HFF-Myc (cell line): Measurements from ENCODE around the gene TOX3.

Experiments
- DNase-seq: peaks from one replicate; pipeline ENCODE4 v3.0.0-alpha.2; 2011; ENCODE audit warnings: low read depth; ENCODE audit errors: extremely low read depth
- H3K4me3 ChIP-seq: replicated peaks from 2 replicates; pipeline ENCODE4 v1.5.1; 2011; ENCODE audit warnings: low read depth, mild to moderate bottlenecking, control low read depth, low read length
- TF ChIP-seq, protein P1 (sequence below): IDR thresholded peaks from 2 replicates; pipeline ENCODE4 v1.5.1; 2012; ENCODE audit warnings: mild to moderate bottlenecking, low read depth, low read length, control low read depth; ENCODE audit errors: missing control alignments

Gene TOX3

GRCh38 chr16:52584354-52585320, 37.7 kb upstream of the TOX3 start:
- no peak for DNase-seq
- TF ChIP-seq, protein P1, sequence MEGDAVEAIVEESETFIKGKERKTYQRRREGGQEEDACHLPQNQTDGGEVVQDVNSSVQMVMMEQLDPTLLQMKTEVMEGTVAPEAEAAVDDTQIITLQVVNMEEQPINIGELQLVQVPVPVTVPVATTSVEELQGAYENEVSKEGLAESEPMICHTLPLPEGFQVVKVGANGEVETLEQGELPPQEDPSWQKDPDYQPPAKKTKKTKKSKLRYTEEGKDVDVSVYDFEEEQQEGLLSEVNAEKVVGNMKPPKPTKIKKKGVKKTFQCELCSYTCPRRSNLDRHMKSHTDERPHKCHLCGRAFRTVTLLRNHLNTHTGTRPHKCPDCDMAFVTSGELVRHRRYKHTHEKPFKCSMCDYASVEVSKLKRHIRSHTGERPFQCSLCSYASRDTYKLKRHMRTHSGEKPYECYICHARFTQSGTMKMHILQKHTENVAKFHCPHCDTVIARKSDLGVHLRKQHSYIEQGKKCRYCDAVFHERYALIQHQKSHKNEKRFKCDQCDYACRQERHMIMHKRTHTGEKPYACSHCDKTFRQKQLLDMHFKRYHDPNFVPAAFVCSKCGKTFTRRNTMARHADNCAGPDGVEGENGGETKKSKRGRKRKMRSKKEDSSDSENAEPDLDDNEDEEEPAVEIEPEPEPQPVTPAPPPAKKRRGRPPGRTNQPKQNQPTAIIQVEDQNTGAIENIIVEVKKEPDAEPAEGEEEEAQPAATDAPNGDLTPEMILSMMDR, result no peak
- H3K4me3 ChIP-seq, result no peak overlapping the region

DNA sequence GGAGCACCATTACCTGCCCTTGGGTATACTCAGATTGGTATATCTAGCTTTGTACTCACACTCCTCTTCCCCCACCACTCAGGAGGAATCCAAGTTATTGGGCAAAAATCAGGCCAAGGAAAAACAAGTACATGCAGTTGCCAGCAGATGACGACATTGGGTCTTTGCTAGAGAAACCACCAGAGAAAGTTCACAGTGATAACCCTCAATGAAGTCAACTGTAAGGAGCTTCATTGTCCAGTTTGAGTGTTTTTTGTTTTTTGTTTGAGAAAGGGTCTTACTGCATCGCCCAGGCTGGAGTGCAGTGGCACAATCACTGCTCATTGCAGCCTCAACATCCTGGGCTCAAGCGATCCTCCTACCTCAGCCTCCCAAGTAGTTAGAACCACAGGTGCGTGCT, 34.6 kb upstream of the TOX3 start:
- TF ChIP-seq, protein P1, result no peak
- DNase-seq, result no peak
- no peak overlapping the region for H3K4me3 ChIP-seq

GRCh38 chr16:52580488-52580887, 33.5 kb upstream of the TOX3 start:
- no peak for DNase-seq
- no peak overlapping the region for H3K4me3 ChIP-seq
- TF ChIP-seq, protein P1, result no peak

DNA sequence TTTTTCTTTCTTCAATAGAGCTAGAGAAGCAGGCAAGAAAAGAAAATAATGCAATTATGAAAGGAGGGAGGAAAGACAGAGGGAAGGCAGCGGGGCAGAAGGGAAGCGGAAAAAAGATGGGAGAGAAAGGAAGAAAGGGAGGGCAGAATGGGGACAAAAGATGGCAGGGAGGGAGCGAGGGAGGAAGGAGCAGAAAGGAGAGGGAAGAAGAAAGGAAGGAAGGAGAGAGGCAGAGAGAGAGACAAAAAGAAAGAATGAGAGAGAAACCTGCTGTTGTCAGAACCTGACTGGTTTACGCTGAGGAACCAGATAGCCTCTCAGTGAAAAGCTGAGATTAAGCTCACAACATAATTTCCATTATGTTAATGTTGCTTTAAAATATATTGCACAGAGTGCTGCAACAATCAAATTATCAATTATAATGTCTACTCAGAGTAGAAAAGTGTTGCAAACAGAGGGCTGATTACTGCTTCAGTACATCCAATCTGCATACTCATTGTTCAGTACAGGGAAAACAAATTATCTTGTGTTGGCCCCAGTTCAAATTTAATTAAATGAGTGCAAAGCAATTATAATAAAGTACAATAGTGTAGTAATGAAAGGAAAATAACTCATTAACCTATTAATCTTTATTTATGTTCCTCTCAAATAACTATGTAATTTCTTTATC, 32.0 kb upstream of the TOX3 start:
- no peak overlapping the region for H3K4me3 ChIP-seq
- no peak for DNase-seq
- TF ChIP-seq, protein P1, result no peak

GRCh38 chr16:52578007-52578828, 31.3 kb upstream of the TOX3 start:
- TF ChIP-seq, protein P1, result no peak
- DNase-seq, result no peak

DNA sequence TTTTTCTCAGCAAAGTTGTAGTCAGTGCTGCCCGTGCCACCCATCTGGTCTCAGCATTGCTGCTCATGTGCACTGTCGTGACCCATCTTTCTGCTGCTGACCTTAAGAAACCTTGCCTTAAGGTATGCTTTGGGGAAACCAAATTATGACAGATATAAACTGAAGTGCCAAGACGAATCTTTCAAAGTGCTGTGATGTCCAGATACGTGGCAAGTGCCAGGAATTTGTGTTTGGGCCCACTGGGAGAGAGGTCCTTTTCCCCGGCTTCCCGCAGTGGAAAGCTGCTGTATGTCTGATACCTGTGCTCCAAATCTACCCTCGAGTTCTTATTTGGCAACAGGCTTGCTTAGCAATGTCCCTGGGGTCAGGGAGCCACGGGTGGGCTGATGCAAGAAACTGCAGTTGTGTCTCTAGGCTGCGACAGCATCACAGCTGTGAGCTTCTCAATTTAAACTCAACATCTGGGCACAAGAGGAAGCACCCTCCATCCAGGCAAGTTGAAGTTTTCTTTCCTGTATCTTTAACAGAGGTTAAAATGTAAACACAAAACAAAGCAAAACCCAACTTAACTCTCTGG, 30.3 kb upstream of the TOX3 start:
- no peak for DNase-seq
- no peak overlapping the region for H3K4me3 ChIP-seq
- TF ChIP-seq, protein P1, result no peak

More at GRCh38 chr16:52578007-52578828, 31.3 kb upstream of the TOX3 start:
- no peak overlapping the region for H3K4me3 ChIP-seq
